GM12878 (cell line): ENCODE measurements around the gene LBHD1. TPM values are rescaled to one million over a fixed set of nuclear protein-coding genes. Genes with fewer than 3 reads are reported as not detected.

ENCODE experiments used
- ATAC-seq: fragments of 200-7000 bp; cut with Tn5 transposase; 3 replicates; pipeline ENCODE4 v1.9.1; 2020; ENCODE audit warnings: mild to moderate bottlenecking, moderate library complexity
- BruUV-seq: library from RNA; stranded (reverse); fragments of 400-500 nt; replicated peaks from 2 replicates; lab custom pipeline; 2021; lab: Mats Ljungman, UMichigan
- CTCF ChIA-PET: fragments of 300-600 bp; sonication (Branson Sonifier 250); formaldehyde crosslinking; extraction: SDS; loops from one replicate; lab custom pipeline; 2021; ENCODE audit warnings: inconsistent platforms; lab: Yijun Ruan, JAX
- POLR2A ChIA-PET: fragments of 350-600 bp; formaldehyde crosslinking; extraction: SDS; loops from one replicate; lab custom pipeline; 2021; ENCODE audit warnings: inconsistent platforms; lab: Charles Lee
- RAD21 ChIA-PET: fragments of 300-600 bp; sonication (Branson Sonifier 250); formaldehyde crosslinking; loops from one replicate; lab custom pipeline; 2023; ENCODE audit warnings: antibody characterized with exemption; ENCODE audit not compliant: unreplicated experiment; lab: Charles Lee
- SMC1A ChIA-PET: fragments of 300-600 bp; sonication (Branson Sonifier 250); formaldehyde crosslinking; loops from one replicate; lab custom pipeline; 2023; ENCODE audit not compliant: unreplicated experiment, uncharacterized antibody; lab: Charles Lee
- DNase-seq: peaks from one replicate; pipeline ENCODE4 v3.0.0-alpha.2; 2011; ENCODE audit warnings: low read depth, low spot score
- FAIRE-seq: peaks from 3 replicates; lab custom pipeline; 2011; peaks lifted over from hg19 to GRCh38; lab: Jason Lieb, UNC
- H2AFZ ChIP-seq: 2 replicates; pipeline ENCODE4 v1.6.0; 2011; ENCODE audit warnings: low read depth, low read length, control low read depth; ENCODE audit not compliant: control insufficient read depth
- H3K27ac ChIP-seq: 2 replicates; pipeline ENCODE4 v1.5.1; 2011; ENCODE audit warnings: control low read depth; ENCODE audit not compliant: control insufficient read depth, insufficient read depth
- H3K27me3 ChIP-seq, 2 experiments: replicated peaks in 1 of 2; 2 replicates each; pipeline versions ENCODE4 v1.6.0 to v1.6.1; 2011; ENCODE audit warnings: low read length in 1 of 2; ENCODE audit not compliant: control insufficient read depth in 2 of 2, insufficient read depth in 2 of 2
- H3K36me3 ChIP-seq, 2 experiments: 2 replicates each; pipeline ENCODE4 v1.5.1; 2011; ENCODE audit warnings: low read length in 1 of 2; ENCODE audit not compliant: control insufficient read depth in 2 of 2, insufficient read depth in 2 of 2
- H3K4me1 ChIP-seq: 2 replicates; pipeline ENCODE4 v1.6.1; 2011; ENCODE audit warnings: mild to moderate bottlenecking, low read length, moderate library complexity, mixed read lengths; ENCODE audit not compliant: control insufficient read depth, insufficient read depth
- H3K4me2 ChIP-seq: 2 replicates; pipeline ENCODE4 v1.6.0; 2011; ENCODE audit warnings: control low read depth; ENCODE audit not compliant: control insufficient read depth, insufficient read depth
- H3K4me3 ChIP-seq: fragments of 200-600 bp; sonication (generic); 2 replicates; pipeline ENCODE4 v1.5.1; 2016
- H3K79me2 ChIP-seq: 2 replicates; pipeline ENCODE4 v1.6.0; 2011; ENCODE audit warnings: low read length; ENCODE audit not compliant: control insufficient read depth, insufficient read depth
- H3K9ac ChIP-seq: 2 replicates; pipeline ENCODE4 v1.8.0; 2011; ENCODE audit warnings: low read length, control low read depth, mixed read lengths; ENCODE audit not compliant: control insufficient read depth, insufficient read depth
- H3K9me3 ChIP-seq: replicated peaks from 3 replicates; pipeline ENCODE4 v1.5.1; 2011; ENCODE audit warnings: mild to moderate bottlenecking, low read length; ENCODE audit not compliant: control insufficient read depth, insufficient read depth
- H4K20me1 ChIP-seq: 2 replicates; pipeline ENCODE4 v1.6.0; 2011; ENCODE audit not compliant: control insufficient read depth, insufficient read depth
- CREM ChIP-seq: IDR thresholded peaks from 2 replicates; pipeline ENCODE4 v1.6.1; 2014; ENCODE audit warnings: antibody characterized with exemption, low read depth
- MXI1 ChIP-seq: fragments of 150-350 bp; IDR thresholded peaks from 2 replicates; pipeline ENCODE4 v1.6.1; 2011; ENCODE audit warnings: low read depth, mild to moderate bottlenecking, inconsistent platforms, low read length, improper control_type of control experiment
- MYC ChIP-seq: IDR thresholded peaks from 2 replicates; pipeline ENCODE4 v1.6.1; 2011; ENCODE audit warnings: mild to moderate bottlenecking, low read length, moderate library complexity, inconsistent platforms; ENCODE audit not compliant: insufficient read depth, insufficient replicate concordance, insufficient read length, severe bottlenecking
- SP1 ChIP-seq: IDR thresholded peaks from one replicate; pipeline ENCODE4 v1.6.1; 2011; ENCODE audit warnings: low read depth, low read length
- WGBS: methylation state at CpG from one replicate; pipeline ENCODE4 v1.1.6; 2016; ENCODE audit warnings: low lambda C conversion rate; ENCODE audit not compliant: insufficient replicate concordance, insufficient coverage; ENCODE audit errors: missing lambda C conversion rate; 5-methylcytosine and 5-hydroxymethylcytosine counted together
- in situ Hi-C: fragments of 300-500 bp; cut with MboI; formaldehyde crosslinking; loops from 9 replicates; pipeline ENCODE4 v1.14.3; 2018; ENCODE audit warnings: mixed read lengths
- intact Hi-C: fragments of 100-400 bp; cut with micrococcal nuclease; formaldehyde crosslinking; loops from one replicate; pipeline ENCODE4 v1.14.2; 2022; ENCODE audit not compliant: unreplicated experiment
- polyA plus RNA-seq, 11 experiments: library from polyadenylated mRNA; depleted of rRNA in 4 of 11; unstranded in 6 of 11; stranded (reverse) in 5 of 11; fragments of >200 nt; fragmentation: Nextera tagmentation in 4 of 11; fragmentation: Illumina TruSeq in 1 of 11; extraction: Ambion mirVana in 4 of 11; extraction: Trizol in 1 of 11; gene quantifications; 1 replicate in 1 of 11; 2 replicates in 10 of 11; pipeline versions ENCODE4 v1.2.1 to v1.2.3, GENCODE V29; 2011 to 2016; ENCODE audit warnings: inconsistent platforms in 2 of 11, missing spikeins in 2 of 11, low read depth in 1 of 11
- total RNA-seq, 4 experiments: library from RNA; depleted of rRNA in 3 of 4; stranded (reverse); fragments of >200 nt in 3 of 4; fragmentation: Illumina TruSeq in 1 of 4; extraction: Trizol in 1 of 4; gene quantifications; 2 replicates each; pipeline versions ENCODE4 v1.2.1 to v1.2.3, GENCODE V29; 2013 to 2021
- TF ChIP-seq, protein P1 (sequence below): fragments of 450-650 bp; formaldehyde crosslinking; IDR thresholded peaks from 2 replicates; pipeline ENCODE4 v1.4.0; 2022; ENCODE audit warnings: mild to moderate bottlenecking, moderate library complexity
- TF ChIP-seq, protein P2 (sequence below): fragments of 450-650 bp; IDR thresholded peaks from 2 replicates; pipeline ENCODE4 v1.6.1; 2017; ENCODE audit warnings: antibody characterized with exemption, mild to moderate bottlenecking, moderate library complexity
- TF ChIP-seq, protein P3 (sequence below): IDR thresholded peaks from 2 replicates; pipeline ENCODE4 v1.6.1; 2012; ENCODE audit warnings: improper control_type of control experiment, low read depth, low read length; ENCODE audit not compliant: insufficient replicate concordance
- TF ChIP-seq, protein P4 (sequence below): fragments of 450-650 bp; IDR thresholded peaks from 2 replicates; pipeline ENCODE4 v1.6.1; 2018; ENCODE audit warnings: borderline replicate concordance, mild to moderate bottlenecking; ENCODE audit not compliant: partially characterized antibody

LBHD1 gene
- total and polyA plus RNA-seq, 10 of the 15 experiments (the other 5 are each of a cell fraction or from before 2014, with no cell fraction given), result 0.79 to 12.0 (median 7.6) TPM

DNA sequence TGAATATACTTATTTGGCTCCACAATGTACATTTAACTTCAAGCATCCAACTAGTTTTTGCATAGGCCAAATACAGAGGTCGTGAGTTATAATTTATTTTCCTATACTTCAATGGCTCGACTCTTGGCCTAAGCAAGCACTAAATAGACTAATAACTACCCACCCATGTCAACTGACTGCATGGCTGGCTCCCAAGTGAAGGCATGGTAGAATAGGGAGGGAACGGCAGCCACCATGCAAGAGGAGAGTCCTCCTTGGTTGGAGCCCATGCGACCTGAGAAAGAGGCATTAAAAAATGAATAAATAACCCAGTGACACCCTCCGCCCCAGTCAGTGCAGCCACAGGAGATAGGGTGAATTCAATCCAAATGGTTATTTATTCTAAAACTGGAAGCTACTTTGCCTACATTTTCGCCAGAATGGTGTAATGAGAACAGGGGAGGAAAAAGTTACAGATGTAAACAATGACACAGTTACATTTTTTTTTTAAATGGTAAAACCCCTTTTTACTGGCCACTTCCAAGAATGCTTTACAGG lies 40.3 kb upstream of the LBHD1 start:
- CTCF ChIA-PET, result interaction anchor here (1.1 kb wide), 1 partner anchor 91 kb away, joined by 3 read pairs; no protein-coding TSS in a partner anchor
- TF ChIP-seq, protein P1, sequence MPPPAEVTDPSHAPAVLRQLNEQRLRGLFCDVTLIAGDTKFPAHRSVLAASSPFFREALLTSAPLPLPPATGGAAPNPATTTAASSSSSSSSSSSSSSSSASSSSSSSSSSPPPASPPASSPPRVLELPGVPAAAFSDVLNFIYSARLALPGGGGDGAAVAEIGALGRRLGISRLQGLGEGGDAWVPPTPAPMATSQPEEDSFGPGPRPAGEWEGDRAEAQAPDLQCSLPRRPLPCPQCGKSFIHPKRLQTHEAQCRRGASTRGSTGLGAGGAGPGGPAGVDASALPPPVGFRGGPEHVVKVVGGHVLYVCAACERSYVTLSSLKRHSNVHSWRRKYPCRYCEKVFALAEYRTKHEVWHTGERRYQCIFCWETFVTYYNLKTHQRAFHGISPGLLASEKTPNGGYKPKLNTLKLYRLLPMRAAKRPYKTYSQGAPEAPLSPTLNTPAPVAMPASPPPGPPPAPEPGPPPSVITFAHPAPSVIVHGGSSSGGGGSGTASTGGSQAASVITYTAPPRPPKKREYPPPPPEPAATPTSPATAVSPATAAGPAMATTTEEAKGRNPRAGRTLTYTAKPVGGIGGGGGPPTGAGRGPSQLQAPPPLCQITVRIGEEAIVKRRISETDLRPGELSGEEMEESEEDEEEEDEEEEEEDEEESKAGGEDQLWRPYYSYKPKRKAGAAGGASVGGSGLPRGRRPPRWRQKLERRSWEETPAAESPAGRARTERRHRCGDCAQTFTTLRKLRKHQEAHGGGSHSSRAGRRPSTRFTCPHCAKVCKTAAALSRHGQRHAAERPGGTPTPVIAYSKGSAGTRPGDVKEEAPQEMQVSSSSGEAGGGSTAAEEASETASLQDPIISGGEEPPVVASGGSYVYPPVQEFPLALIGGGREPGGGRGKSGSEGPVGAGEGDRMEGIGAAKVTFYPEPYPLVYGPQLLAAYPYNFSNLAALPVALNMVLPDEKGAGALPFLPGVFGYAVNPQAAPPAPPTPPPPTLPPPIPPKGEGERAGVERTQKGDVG (CRISPR knock-in tag), result no peak
- TF ChIP-seq, protein P2, sequence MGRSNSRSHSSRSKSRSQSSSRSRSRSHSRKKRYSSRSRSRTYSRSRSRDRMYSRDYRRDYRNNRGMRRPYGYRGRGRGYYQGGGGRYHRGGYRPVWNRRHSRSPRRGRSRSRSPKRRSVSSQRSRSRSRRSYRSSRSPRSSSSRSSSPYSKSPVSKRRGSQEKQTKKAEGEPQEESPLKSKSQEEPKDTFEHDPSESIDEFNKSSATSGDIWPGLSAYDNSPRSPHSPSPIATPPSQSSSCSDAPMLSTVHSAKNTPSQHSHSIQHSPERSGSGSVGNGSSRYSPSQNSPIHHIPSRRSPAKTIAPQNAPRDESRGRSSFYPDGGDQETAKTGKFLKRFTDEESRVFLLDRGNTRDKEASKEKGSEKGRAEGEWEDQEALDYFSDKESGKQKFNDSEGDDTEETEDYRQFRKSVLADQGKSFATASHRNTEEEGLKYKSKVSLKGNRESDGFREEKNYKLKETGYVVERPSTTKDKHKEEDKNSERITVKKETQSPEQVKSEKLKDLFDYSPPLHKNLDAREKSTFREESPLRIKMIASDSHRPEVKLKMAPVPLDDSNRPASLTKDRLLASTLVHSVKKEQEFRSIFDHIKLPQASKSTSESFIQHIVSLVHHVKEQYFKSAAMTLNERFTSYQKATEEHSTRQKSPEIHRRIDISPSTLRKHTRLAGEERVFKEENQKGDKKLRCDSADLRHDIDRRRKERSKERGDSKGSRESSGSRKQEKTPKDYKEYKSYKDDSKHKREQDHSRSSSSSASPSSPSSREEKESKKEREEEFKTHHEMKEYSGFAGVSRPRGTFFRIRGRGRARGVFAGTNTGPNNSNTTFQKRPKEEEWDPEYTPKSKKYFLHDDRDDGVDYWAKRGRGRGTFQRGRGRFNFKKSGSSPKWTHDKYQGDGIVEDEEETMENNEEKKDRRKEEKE, result no peak
- no peak for TF ChIP-seq MYC
- TF ChIP-seq, protein P3, sequence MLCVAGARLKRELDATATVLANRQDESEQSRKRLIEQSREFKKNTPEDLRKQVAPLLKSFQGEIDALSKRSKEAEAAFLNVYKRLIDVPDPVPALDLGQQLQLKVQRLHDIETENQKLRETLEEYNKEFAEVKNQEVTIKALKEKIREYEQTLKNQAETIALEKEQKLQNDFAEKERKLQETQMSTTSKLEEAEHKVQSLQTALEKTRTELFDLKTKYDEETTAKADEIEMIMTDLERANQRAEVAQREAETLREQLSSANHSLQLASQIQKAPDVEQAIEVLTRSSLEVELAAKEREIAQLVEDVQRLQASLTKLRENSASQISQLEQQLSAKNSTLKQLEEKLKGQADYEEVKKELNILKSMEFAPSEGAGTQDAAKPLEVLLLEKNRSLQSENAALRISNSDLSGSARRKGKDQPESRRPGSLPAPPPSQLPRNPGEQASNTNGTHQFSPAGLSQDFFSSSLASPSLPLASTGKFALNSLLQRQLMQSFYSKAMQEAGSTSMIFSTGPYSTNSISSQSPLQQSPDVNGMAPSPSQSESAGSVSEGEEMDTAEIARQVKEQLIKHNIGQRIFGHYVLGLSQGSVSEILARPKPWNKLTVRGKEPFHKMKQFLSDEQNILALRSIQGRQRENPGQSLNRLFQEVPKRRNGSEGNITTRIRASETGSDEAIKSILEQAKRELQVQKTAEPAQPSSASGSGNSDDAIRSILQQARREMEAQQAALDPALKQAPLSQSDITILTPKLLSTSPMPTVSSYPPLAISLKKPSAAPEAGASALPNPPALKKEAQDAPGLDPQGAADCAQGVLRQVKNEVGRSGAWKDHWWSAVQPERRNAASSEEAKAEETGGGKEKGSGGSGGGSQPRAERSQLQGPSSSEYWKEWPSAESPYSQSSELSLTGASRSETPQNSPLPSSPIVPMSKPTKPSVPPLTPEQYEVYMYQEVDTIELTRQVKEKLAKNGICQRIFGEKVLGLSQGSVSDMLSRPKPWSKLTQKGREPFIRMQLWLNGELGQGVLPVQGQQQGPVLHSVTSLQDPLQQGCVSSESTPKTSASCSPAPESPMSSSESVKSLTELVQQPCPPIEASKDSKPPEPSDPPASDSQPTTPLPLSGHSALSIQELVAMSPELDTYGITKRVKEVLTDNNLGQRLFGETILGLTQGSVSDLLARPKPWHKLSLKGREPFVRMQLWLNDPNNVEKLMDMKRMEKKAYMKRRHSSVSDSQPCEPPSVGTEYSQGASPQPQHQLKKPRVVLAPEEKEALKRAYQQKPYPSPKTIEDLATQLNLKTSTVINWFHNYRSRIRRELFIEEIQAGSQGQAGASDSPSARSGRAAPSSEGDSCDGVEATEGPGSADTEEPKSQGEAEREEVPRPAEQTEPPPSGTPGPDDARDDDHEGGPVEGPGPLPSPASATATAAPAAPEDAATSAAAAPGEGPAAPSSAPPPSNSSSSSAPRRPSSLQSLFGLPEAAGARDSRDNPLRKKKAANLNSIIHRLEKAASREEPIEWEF, result no peak
- TF ChIP-seq CREM, result no peak
- TF ChIP-seq, protein P4, sequence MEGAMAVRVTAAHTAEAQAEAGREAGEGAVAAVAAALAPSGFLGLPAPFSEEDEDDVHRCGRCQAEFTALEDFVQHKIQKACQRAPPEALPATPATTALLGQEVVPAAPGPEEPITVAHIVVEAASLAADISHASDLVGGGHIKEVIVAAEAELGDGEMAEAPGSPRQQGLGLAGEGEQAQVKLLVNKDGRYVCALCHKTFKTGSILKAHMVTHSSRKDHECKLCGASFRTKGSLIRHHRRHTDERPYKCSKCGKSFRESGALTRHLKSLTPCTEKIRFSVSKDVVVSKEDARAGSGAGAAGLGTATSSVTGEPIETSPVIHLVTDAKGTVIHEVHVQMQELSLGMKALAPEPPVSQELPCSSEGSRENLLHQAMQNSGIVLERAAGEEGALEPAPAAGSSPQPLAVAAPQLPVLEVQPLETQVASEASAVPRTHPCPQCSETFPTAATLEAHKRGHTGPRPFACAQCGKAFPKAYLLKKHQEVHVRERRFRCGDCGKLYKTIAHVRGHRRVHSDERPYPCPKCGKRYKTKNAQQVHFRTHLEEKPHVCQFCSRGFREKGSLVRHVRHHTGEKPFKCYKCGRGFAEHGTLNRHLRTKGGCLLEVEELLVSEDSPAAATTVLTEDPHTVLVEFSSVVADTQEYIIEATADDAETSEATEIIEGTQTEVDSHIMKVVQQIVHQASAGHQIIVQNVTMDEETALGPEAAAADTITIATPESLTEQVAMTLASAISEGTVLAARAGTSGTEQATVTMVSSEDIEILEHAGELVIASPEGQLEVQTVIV, result no peak
- no peak for TF ChIP-seq MXI1
- TF ChIP-seq SP1, result no peak

More for the DNA sequence above, 40.3 kb upstream of the LBHD1 start:
- H3K9me3 ChIP-seq, result no peaks in the 10 kb centered on the region
- H3K9ac ChIP-seq, result no peak overlapping the region
- 62% methylated on average over 6 of the region's 6 CpGs for WGBS
- ChIA-PET RAD21 (no interaction called here), POLR2A (interaction anchor here (5.5 kb wide), 1 partner anchor 14 kb away, joined by 40 read pairs; the partner anchor contains the start of genes HNRNPUL2 and TTC9C), SMC1A (interaction anchor here (5.3 kb wide), 1 partner anchor 16 kb away, joined by 26 read pairs; the partner anchor contains the start of genes HNRNPUL2 and TTC9C)
- H3K4me2 ChIP-seq, result no peak overlapping the region
- no peaks in the 10 kb centered on the region for H3K27me3 ChIP-seq
- H3K79me2 ChIP-seq, result no peaks in the 10 kb centered on the region
- H2AFZ ChIP-seq, result no peak overlapping the region
- intact Hi-C loops (no loop called here), in situ Hi-C loops (no loop called here)
- DNase-seq (no peak), FAIRE-seq (no peak), ATAC-seq (no peak)
- peaks cover 32% of the 10 kb centered on the region for H3K4me1 ChIP-seq
- H3K27ac ChIP-seq, result no peak overlapping the region
- H4K20me1 ChIP-seq, result no peaks in the 10 kb centered on the region
- no peak overlapping the region for H3K4me3 ChIP-seq
- H3K36me3 ChIP-seq, result peaks cover 34 to 35% of the 10 kb centered on the region in 2 experiments
- no TSS peak for BruUV-seq
